Choroid plexus epithelial cell (primary cell): Measurements from ENCODE around the gene CDK15.

Source experiments
- DNase-seq: peaks from one replicate; pipeline ENCODE4 v3.0.0-alpha.2; 2010; ENCODE audit warnings: low read depth
- H3K4me3 ChIP-seq: 2 replicates; pipeline ENCODE4 v1.5.1; 2011; ENCODE audit warnings: low read depth, mild to moderate bottlenecking, control low read depth, low read length, moderate library complexity
- CTCF ChIP-seq: conservative IDR thresholded peaks from 2 replicates; pipeline ENCODE4 v1.5.1; 2011; ENCODE audit warnings: low read depth, mild to moderate bottlenecking, control low read depth, inconsistent platforms, low read length, moderate library complexity

The CDK15 gene

GRCh38 chr2:201888426-201888800 is 82.1 kb downstream of the CDK15 start:
- H3K4me3 ChIP-seq: peak overlapping the region; percentile 47
- no peak for TF ChIP-seq CTCF
- no peak for DNase-seq

- DNase-seq: peak; percentile 33
- H3K4me3 ChIP-seq: no peak overlapping the region
- TF ChIP-seq CTCF: no peak
These were observed 84.1 kb downstream of the CDK15 start for GRCh38 chr2:201890453-201890852.

DNA sequence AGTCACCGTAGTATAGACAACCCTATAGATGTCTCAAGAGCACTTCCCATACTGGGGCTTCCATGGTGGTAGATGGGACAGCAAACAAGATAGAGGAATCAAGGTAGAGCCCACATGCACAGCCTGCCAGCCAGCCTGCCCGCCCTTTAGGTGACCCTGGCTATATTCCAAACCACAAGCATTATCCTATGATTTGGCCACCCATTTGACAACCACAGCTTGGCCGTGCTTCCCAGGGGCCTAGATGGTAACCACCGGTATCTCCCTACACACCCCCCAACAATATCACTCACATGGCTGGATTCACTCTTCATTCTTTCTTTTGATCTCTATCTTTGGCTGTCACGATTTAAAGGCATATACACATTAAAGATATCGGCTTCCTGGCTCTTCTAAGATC is 85.3 kb downstream of the CDK15 start:
- H3K4me3 ChIP-seq: no peak overlapping the region
- DNase-seq: no peak
- no peak for TF ChIP-seq CTCF

- no peak for DNase-seq
- H3K4me3 ChIP-seq: no peak overlapping the region
- no peak for TF ChIP-seq CTCF
These were observed 86.2 kb downstream of the CDK15 start for GRCh38 chr2:201892516-201892915.

- no peak overlapping the region for H3K4me3 ChIP-seq
- no peak for DNase-seq
- no peak for TF ChIP-seq CTCF
These were observed 94.0 kb downstream of the CDK15 start for GRCh38 chr2:201900362-201900761.

DNA sequence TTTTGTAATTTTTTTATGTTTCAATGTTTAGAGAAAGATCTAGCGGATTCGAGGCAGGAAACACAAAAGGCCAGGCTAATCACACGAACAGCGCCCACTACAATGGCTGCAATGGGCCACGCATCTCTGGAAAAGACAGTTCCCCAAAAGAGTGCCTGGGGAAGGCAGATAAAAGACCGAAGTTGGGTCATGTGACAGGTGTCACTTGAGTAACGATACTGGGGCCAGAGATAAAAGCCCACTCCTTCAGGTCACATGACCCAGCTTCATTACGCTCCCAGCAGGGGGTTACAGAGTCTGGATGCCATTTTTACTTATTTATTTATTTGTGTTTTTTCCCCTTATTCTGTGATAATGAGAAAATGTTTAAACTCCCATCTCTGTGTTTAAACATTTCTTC is 95.4 kb downstream of the CDK15 start:
- H3K4me3 ChIP-seq: no peak overlapping the region
- DNase-seq: no peak
- no peak for TF ChIP-seq CTCF

GRCh38 chr2:201904538-201905420 is 98.4 kb downstream of the CDK15 start:
- H3K4me3 ChIP-seq: no peak overlapping the region
- no peak for TF ChIP-seq CTCF
- DNase-seq: no peak
